AG04450 (cell line): Measurements from ENCODE around the gene PPA2. TPM values are rescaled to one million over a fixed set of nuclear protein-coding genes. Genes with fewer than 3 reads are reported as not detected.
"Not testable (repeated sequence)": the region's sequence is repeated elsewhere in the genome, so short reads cannot be mapped to it uniquely, and the experiment has no call there.

ENCODE experiments used
- CTCF ChIA-PET: fragments of 300-600, 350-600 bp; formaldehyde crosslinking; extraction: SDS; loops from one replicate; lab custom pipeline; 2022; ENCODE audit warnings: antibody characterized with exemption, inconsistent platforms; lab: Charles Lee
- POLR2A ChIA-PET: fragments of 350-600 bp; formaldehyde crosslinking; extraction: SDS; loops from one replicate; lab custom pipeline; 2021; ENCODE audit warnings: antibody characterized with exemption, inconsistent platforms; lab: Yijun Ruan, JAX
- DNase-seq: peaks from one replicate; pipeline ENCODE4 v3.0.0-alpha.2; 2011; ENCODE audit warnings: low read depth, low spot score
- H3K27ac ChIP-seq: one replicate; pipeline ENCODE4 v1.5.1; 2012; ENCODE audit warnings: low read depth, low read length, control low read depth
- H3K27me3 ChIP-seq: one replicate; pipeline ENCODE4 v1.6.0; 2012; ENCODE audit warnings: low read length; ENCODE audit not compliant: control insufficient read depth, insufficient read depth
- H3K4me3 ChIP-seq: 2 replicates; pipeline ENCODE4 v1.5.1; 2011; ENCODE audit warnings: mild to moderate bottlenecking, low read depth, low read length, control low read depth
- H3K9me3 ChIP-seq: 2 replicates; pipeline ENCODE4 v1.5.1; 2012; ENCODE audit warnings: low read length; ENCODE audit not compliant: control insufficient read depth, insufficient read depth
- polyA plus RNA-seq: library from polyadenylated mRNA; depleted of rRNA; stranded (reverse); fragments of >200 nt; gene quantifications from 2 replicates; pipeline ENCODE4 v1.2.3, GENCODE V29; 2011
- TF ChIP-seq, protein P1 (sequence below): IDR thresholded peaks from 2 replicates; pipeline ENCODE4 v1.5.1; 2011; ENCODE audit warnings: low read depth, low read length, control low read depth, inconsistent platforms

Gene PPA2
- polyA plus RNA-seq, 1 experiment: 127 TPM

DNA sequence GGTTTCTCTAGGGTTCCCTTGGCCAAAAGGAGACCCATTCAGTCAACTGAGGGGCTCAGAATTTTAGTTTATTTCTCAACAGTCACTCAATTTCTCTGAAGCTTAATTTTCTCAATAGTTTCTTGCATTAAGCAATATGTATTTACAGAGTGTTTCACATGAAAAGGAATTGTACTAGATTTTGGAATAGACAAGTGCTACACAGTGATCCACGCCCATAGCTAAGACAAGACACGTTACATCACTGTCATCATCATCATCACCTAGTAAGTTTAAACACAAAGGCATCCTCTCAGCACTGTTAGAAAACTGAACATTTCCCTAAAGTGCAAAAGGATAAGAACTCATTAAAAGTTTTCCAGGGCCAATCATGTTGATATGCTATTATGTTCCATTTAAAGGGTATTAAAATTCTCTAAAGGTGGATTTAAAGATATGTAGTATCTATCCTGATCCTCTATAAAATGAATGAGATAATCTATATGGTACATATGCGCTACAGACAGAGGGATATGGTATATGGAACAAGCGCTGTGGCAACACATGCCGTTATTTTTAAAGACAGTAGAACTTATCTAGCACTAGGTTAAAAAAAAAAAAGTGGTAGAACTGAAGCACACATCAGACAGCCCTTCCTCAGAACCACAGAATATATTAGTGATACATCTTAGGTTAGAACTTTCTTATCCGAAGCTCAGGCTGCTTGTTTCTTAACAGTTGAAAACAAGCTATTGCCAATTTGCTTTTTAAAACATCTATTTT, 12.1 kb downstream of the PPA2 start:
- ChIA-PET POLR2A (no interaction called here), CTCF (interaction anchor here (1.0 to 2.8 kb wide), 3 partner anchors 9 to 12 kb away, joined by 4 to 15 read pairs (median 5); partner anchors contain the start of gene PPA2)
- TF ChIP-seq, protein P1, sequence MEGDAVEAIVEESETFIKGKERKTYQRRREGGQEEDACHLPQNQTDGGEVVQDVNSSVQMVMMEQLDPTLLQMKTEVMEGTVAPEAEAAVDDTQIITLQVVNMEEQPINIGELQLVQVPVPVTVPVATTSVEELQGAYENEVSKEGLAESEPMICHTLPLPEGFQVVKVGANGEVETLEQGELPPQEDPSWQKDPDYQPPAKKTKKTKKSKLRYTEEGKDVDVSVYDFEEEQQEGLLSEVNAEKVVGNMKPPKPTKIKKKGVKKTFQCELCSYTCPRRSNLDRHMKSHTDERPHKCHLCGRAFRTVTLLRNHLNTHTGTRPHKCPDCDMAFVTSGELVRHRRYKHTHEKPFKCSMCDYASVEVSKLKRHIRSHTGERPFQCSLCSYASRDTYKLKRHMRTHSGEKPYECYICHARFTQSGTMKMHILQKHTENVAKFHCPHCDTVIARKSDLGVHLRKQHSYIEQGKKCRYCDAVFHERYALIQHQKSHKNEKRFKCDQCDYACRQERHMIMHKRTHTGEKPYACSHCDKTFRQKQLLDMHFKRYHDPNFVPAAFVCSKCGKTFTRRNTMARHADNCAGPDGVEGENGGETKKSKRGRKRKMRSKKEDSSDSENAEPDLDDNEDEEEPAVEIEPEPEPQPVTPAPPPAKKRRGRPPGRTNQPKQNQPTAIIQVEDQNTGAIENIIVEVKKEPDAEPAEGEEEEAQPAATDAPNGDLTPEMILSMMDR: no peak

GRCh38 chr4:105461221-105461620, 12.6 kb downstream of the PPA2 start:
- Histone ChIP-seq H3K27me3 (no peaks in the 10 kb centered on the region), H3K27ac (no peak overlapping the region), H3K9me3 (no peaks in the 10 kb centered on the region), H3K4me3 (no peak overlapping the region)
- DNase-seq: no peak
- ChIA-PET POLR2A (no interaction called here), CTCF (interaction anchor here (1.0 to 2.8 kb wide), 3 partner anchors 10 to 12 kb away, joined by 4 to 15 read pairs (median 5); partner anchors contain the start of gene PPA2)
- TF ChIP-seq, protein P1: no peak

More for the DNA sequence above, 12.1 kb downstream of the PPA2 start:
- no peak overlapping the region for H3K4me3 ChIP-seq
- no peak for DNase-seq
- H3K9me3 ChIP-seq: no peaks in the 10 kb centered on the region
- no peak overlapping the region for H3K27ac ChIP-seq
- H3K27me3 ChIP-seq: no peaks in the 10 kb centered on the region

DNA sequence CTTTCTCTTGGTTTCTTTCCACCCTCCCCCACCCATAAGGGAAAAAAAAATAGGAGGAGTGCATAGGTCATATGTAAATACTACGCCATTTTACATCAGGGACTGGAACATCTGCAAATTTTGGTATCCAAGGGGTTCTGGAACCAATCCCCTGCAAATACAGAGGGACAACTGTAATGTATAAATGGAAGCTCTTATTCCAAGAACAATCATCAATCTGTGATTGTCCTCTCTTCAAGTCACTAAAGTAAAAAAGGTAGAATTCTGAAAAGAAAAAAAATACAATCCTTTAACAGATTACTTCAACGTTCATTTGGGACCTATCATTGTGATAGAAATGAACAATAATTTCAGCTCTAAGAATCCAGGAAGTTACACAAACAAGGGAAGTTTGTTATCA, 13.6 kb downstream of the PPA2 start:
- H3K4me3 ChIP-seq: no peak overlapping the region
- H3K27me3 ChIP-seq: no peaks in the 10 kb centered on the region
- no peaks in the 10 kb centered on the region for H3K9me3 ChIP-seq
- TF ChIP-seq, protein P1: no peak
- ChIA-PET POLR2A (no interaction called here), CTCF (interaction anchor here (1.7 to 2.8 kb wide), 2 partner anchors 10 to 13 kb away, joined by 5 to 15 read pairs; partner anchors contain the start of gene PPA2)
- no peak for DNase-seq
- H3K27ac ChIP-seq: no peak overlapping the region

DNA sequence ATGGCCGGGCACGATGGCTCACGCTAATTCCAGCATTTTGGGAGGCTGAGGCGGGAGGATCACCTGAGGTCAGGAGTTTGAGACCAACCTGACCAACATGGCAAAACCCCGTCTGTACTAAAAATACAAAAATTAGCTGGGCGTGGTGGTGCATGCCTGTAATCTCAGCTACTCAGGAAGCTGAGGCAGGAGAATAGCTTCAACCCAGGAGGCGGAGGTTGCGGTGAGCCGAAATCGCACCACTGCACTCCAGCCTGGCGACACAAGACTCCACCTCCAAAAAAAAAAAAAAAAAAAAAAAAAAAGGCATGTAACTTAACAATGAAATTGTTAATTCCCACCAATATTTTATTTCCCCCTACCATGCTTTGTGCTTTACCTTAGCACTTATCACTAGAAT, 15.3 kb downstream of the PPA2 start:
- H3K27me3 ChIP-seq, H3K4me3 ChIP-seq, POLR2A ChIA-PET, DNase-seq, H3K9me3 ChIP-seq, H3K27ac ChIP-seq: not testable (repeated sequence)
- CTCF ChIA-PET: interaction anchor here (1.8 kb wide), 1 partner anchor 15 kb away, joined by 6 read pairs; the partner anchor contains the start of gene PPA2

DNA sequence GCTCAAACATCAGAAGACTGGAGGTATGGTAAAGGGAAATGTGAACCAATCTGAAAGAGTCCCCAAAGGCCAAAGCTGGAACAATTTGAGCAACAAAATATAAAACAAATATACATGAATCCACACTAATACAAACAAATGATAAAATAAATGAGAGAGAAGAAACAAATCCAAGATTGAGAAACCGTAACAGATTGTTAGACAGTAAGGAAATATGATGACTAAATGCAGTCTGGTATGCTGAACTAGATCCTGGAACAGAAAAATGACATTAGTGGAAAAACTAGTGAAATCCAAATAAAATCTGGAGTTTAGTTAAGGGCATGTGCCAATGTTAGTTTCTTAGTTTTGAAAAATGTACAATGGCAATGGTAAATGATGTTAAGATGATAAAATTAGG, 15.9 kb downstream of the PPA2 start:
- ChIA-PET CTCF (interaction anchor here (1.8 kb wide), 1 partner anchor 16 kb away, joined by 6 read pairs; the partner anchor contains the start of gene PPA2), POLR2A (no interaction called here)
- Histone ChIP-seq H3K27me3 (no peaks in the 10 kb centered on the region), H3K9me3 (no peaks in the 10 kb centered on the region), H3K4me3 (no peak overlapping the region), H3K27ac (no peak overlapping the region)
- DNase-seq: no peak
- TF ChIP-seq, protein P1: no peak
